ENCODE data around the gene MON2.
A peak's percentile ranks its signal among the peaks of the same experiment; 100 is the strongest.
"Not testable (repeated sequence)": the region's sequence is repeated elsewhere in the genome, so short reads cannot be mapped to it uniquely, and the experiment has no call there.

The MON2 gene

DNA sequence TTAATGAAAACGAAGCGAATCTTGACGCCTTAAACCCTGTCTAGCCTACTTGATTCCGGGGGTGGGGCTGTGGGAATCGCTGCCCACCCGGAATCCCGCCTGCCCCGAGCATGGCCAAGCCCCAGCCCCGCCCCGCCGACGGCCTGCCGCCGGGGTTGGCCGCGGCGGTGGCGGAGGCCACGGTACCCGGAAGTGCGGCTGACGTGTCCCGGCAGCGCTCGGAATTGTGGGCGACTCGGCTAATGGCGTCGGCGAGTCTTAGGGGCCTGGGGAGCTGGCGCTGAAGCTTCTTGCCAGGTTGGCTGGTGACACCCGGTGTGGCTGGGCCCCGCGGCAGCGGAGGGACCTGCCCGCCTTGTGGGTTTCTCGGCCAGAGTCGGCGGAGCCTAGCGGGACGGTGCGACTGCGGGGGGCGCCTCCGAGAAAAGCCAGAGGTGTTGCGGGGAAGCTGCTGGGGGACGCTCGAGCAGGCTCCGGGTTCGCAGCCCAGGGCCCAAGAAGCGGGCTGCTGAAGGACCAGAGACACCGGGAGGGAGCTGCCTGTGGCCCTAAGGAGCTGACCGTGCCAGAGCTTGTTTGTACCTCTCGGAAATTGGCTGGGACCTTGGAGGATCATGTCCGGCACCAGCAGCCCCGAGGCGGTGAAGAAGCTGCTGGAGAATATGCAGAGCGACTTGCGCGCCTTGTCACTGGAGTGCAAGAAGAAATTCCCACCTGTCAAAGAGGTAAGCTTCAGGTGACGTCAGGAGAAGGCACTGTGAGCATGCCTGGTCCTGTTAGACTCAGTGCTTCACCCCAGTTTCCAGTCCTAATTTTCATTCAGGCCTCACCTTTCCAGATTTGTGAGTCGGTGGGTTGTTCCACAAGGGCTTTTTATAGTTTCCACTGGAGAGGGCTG lies at the start of gene MON2:
Gene MON2, plus strand, starts transcription at position 233 of the 898 bp plus-strand sequence. Its CDS starts 382 bp downstream, at position 615.
- DNase-seq, result peak; percentile 93

DNA sequence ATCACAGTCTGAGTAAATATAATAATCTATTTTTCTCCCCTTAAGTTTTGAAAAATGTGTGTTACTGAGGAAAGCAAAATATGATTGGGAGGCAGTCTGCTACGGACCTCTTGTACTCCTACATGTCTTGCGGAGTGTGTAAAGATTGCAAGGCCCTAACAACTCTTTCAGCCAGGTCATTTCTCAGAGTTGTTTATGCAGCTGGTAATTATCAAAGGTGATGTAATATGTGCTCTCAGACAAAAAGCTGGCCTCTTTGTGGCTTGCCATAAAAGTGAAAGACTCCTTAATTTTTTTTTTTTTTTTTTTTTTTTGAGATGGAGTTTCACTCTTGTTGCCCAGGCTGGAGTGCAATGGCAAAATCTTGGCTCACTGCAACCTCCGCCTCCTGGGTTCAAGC lies 40.5 kb upstream of the MON2 start:
- DNase-seq, result no peak

GRCh38 chr12:62429457-62429856 lies 37.2 kb upstream of the MON2 start:
- no peak for DNase-seq

- no peak for DNase-seq
Observed at GRCh38 chr12:62434494-62435302, 31.9 kb upstream of the MON2 start.

GRCh38 chr12:62435303-62436163 lies 31.1 kb upstream of the MON2 start:
- peak; percentile 77 for DNase-seq

DNA sequence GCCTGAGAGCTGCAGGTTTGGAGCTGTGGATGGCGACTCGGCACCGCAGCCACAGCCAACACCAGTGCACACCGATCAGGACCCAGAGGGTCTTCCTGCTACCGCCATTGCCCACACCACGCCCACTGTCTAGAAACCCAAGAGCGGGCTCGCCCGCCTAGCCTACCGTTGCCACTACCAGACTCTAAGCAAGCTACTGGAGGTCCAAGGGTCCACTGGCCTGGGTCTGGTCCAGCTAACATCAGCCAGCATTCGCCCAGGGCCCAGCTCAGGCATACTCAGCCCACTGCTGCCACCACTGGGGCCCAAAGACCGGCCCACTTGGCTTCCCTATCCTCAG lies 30.5 kb upstream of the MON2 start:
- DNase-seq, result no peak

GRCh38 chr12:62438098-62438692 lies 28.4 kb upstream of the MON2 start:
- peak; percentile 44 for DNase-seq

- no peak for DNase-seq
Observed at GRCh38 chr12:62446754-62447452, 19.7 kb upstream of the MON2 start.

DNA sequence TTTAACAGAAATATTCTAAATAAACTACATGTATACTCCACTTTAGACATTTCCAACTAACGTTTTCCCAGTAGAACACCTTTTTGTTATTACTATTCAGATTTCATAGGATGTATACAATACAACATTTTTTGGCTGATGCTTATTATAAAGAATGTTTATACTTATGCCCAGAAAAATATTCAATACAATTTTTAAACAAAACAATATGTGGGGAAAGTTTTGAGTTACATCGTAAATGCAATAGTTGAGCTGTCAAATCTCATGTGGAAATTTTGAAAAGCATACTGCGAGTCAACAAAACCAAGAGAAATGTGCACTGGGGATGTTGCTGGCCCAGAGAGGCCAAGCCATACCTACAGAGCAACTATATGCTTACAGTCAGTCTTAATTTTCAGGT lies 18.2 kb upstream of the MON2 start:
- no peak for DNase-seq

DNA sequence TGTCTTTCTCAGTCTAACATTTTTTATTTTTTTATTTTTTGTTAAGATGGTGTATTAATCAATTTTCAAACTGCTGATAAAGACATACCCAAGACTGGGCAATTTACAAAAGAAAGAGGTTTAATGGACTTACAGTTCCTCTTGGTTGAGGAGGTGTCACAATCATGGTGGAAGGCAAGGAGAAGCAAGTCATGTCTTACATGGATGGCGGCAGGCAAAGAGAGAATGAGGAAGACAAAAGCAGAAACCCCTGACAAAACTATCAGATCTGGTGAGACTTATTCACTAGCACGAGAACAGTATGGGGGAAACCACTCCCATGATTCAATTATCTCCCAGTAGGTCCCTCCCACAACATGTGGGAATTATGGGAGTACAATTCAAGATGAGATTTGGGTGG lies 11.2 kb upstream of the MON2 start:
- DNase-seq, result not testable (repeated sequence)

DNA sequence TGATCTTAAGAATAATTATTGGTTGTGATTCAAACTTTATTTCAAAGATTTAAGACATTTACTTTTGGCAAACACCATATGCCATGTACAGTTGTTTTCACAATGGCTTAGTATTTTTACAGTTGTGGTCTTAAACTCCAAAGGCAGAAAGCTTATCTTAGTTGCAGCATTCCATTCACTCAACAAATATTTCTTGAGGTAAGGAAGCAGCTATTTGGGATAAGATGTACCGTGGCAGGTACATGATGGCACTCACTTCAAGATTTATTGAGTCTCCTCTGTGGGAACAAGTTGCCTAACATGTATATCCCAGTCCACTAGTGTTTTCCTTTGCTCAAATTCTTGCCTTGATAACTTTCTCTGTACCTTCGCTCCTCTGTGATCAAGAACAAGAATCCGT lies 8.0 kb upstream of the MON2 start:
- DNase-seq, result no peak

- DNase-seq, result no peak
Observed at GRCh38 chr12:62459976-62460375, 6.7 kb upstream of the MON2 start.

- DNase-seq, result not testable (repeated sequence)
Observed at GRCh38 chr12:62461171-62461837, 5.3 kb upstream of the MON2 start.

GRCh38 chr12:62463252-62463651 lies 3.4 kb upstream of the MON2 start:
- not testable (repeated sequence) for DNase-seq

DNA sequence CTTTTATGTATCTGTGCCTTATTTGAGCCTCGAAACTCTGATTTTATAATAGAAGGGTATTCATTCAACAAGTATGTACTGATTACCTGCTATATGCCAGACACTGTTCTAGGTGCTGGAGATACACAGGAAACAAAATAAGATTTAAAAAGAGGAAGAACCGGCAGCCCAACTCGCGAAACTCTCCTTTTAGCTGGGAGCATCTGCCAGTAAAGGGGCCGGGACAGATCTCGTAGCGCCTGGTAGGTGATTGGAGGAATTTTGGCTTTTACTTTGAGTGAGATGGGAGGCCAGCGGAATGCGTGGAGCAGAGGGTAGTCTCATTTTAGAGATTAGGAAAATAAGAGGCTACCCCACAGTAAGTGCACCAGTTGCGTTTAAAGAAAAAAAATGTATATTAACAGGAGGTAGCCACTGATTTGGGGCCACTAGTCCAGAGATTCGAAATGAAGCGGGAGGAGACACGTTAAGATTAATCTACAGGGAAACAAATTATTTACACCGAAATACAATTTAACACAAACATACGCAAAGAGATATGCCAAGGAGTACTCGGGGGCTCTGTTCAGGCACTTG lies 520 bp upstream of the MON2 start:
- no peak for DNase-seq

GRCh38 chr12:62468397-62468796 lies 1.8 kb downstream of the MON2 start:
- DNase-seq, result no peak

- DNase-seq, result no peak
Observed at GRCh38 chr12:62468935-62469334, 2.3 kb downstream of the MON2 start.

DNA sequence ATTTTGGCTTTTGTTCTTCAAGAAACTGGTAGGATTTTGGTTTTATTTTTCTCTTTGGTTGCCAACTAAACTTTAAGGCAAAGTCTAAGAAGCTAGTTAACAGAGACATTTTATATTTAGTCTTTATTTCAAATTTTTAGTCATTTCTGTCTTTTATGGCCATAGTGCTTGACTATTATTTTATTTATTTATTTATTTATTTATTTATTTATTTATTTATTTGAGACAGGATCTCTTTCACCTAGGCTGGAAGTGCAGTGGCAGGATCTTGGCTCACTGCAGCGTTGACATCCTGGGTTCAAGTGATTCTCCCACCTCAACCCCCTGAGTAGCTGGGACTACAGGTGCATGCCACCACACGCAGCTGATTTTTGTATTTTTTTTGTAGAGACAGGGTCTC lies 3.1 kb downstream of the MON2 start:
- no peak for DNase-seq

GRCh38 chr12:62471734-62472133 lies 5.1 kb downstream of the MON2 start:
- DNase-seq, result no peak

DNA sequence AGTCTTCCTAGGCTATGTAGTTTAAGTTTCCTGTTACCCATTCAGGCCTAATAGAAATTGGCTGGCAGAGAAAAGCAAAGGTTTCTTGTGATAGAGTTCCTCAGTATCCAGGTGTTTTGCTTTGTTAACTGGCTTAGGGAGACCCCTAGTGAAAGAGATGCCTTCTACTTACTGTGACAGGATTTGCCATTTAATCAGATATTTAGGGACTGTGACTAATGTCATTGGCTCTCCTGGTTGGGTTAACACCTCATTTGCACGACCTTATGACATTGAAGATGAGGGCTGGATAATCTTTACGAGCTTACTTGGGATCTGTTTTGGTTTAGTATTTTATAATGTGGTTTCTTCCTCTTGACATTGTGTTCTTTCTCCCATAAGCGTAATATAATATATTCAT lies 5.8 kb downstream of the MON2 start:
- DNase-seq, result no peak
